Stimulated activated CD4-positive, alpha-beta T cell treated with anti-CD3 and anti-CD28 coated beads, Interleukin-15, amount 100 ng/mL, for 24 hours (primary cell): ENCODE measurements around the gene OR8G5.

Experiments
- DNase-seq: peaks from one replicate; pipeline ENCODE4 v3.0.0-alpha.2; 2020

Gene OR8G5

DNA sequence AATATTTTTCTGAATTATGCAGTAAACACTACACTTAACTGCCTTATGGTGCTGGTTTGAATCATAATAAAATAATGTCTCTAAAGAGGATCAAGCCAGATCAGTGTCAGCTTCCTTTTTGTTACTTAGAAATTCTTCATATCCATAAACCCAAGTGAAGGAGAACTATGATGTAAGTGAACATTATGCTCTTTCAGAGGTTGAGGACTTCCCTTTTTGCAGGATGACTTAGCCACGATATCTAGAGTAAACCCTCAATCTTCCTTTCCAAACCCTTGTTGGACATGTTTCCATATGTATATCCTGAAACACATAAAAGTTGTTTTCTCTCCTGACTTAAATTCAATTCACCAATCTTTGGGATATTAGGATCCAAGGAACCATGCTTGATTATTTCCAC, 38.5 kb downstream of the OR8G5 start:
- no peak for DNase-seq

DNA sequence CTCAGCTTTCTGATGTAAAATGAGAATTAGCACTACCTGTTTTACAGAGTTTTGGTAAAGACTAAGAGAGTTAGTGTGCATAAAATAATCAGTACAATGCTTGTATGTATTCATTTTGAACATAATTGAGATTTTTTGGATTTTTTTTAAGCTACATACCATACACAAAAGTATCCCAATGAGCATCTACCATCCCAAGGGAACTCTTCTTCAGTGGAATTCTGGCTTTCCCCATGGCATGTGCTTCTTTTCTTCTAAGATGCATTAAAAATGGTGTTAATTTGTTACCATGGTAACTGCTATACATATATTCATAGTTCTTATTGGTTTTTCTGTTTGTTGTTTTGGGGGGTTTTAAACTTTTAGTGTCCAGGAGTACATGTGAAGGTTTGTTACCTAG, 39.8 kb downstream of the OR8G5 start:
- no peak for DNase-seq

DNA sequence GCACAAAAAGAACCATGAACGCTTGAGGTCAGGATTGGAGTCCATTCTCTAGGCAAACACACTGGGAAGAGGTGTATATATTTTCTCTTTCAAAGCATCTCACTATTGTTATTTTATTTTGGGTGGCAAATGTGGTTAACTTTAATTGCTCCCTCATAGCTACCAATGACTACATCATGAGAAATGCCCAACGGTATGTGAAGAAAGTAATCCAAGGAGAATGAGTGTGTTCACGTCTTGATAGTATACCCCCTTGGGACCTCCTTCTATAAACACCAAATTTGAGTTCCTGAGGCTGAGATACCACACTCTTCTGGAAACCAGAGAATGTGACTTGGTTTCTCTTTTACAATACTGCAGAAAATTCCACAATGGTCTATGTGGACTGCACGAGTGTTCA, 41.7 kb downstream of the OR8G5 start:
- no peak for DNase-seq

DNA sequence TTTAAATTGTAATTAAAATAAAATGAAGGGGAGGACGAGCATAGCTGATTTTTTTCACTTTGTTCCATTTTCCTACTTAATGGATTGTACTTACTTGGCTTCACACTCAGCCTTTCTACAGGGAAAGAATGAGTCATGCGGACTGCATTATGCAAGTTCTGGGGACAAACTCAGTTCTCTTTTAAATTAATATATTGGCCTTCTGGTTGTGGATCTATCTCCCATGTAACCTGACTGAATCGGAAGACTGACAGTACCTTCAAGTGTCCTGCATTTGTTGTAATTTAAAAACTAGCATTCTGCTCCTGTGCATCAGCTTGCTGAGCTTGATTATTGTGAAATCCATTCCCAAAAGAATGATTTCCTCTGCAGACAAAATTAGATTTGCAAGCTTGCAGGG, 45.4 kb downstream of the OR8G5 start:
- DNase-seq: no peak

DNA sequence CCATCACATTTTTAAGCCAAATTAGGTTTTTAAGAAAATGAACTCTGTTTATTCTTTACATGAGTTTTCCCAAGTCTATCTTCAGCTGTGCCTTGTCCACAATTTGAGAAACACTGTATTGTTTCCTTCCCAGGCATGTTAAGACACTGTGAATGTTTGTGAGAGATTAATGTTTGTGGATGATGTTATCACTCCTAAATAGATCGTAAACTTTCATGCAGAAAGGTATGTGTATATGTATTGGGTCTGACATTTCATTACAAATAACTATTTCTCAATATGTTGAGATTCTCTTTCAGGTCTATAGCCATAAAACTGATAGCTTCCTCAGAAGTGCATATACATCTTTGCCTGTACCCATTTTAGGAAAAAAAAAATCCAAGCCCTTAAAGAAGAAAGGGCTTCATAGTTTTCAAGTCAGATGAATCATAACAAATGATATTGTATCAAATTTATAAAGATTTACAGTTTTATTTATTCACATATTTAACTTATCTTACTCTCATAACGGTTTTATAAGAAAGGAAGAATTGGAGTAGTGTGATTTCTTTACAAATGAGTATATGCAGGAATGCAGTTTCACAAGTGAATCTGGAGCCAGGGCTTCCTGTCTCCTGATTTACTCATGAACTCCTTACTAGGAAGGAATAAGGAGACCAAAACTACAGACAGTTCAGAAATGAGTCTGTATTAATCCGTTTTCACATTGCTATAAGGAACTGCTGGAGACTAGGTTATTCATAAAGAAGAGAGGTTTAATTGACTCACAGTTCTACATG, 46.4 kb downstream of the OR8G5 start:
- no peak for DNase-seq

DNA sequence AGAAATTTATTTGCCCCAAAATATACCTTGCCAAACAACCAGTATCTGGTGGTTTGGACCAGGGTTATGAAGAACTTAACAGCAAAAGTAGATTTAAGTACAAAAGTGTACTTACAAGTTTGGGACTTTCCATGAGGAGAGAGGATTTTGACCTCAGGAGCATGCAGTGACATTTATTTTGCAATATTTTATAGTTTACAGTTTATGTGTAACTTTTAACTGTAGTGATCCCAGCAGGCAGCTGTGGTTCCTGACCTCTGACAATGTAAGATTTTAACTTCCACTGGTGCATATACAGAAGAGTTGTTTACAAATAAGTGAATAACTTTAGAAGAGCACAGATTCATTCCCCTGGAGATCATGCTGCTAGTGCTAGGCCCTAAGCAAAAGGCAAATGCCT, 50.9 kb downstream of the OR8G5 start:
- no peak for DNase-seq

DNA sequence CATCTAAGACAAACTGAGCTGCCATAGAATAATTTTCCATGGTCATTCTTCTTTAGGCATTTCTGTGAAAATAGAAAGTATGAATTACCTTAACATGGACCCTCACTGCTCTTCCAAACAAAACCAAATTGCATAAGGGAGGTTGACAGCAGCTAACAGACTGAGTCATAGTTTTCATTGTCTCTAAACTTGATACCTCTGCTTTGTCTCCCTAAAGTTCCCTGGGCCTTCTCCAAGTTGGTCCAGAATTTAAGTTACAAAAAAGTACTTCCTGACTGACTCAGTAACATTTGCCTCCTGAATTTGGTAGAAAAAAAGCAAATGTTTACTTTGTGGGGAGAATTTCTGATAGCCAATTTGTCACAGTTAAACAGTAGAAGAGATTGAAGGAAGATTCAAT, 54.5 kb downstream of the OR8G5 start:
- no peak for DNase-seq

DNA sequence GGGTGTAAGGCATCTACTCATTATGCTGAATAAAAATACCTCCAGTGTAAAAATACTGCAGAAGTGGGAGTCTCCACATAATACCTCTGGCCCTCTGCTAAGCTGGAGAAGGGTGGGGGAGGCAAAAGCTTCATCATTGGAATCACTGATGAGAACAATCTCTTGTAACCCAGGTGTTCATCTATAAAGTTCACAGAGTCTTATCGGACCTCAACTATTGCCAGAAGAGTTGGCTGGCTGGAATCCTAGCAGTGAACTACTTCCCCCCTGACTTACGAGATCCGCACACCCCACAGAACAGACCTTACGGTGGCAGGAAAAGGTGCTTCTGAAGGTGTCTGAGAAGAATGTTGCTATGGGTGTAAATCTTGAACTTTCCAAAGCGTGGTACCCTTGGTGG, 55.1 kb downstream of the OR8G5 start:
- no peak for DNase-seq

DNA sequence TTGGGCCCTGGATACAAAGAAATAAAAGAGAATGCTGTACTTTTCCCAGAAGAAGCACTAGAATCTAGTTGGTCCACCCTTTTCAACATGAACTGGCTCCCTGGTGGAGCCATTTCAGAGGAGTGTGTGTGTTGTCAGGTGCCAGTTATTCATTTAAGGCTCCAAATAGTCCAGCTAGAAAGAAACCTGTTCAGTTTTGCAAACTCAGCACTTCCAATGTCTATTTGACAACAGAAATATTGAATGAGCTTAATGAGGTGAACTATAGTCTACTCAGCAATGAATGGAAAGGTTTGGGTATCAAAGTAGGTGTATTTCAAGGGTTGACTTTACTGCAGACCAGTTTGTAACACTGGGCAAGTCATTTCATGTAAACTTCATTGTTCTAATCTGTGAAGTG, 55.5 kb downstream of the OR8G5 start:
- DNase-seq: no peak

DNA sequence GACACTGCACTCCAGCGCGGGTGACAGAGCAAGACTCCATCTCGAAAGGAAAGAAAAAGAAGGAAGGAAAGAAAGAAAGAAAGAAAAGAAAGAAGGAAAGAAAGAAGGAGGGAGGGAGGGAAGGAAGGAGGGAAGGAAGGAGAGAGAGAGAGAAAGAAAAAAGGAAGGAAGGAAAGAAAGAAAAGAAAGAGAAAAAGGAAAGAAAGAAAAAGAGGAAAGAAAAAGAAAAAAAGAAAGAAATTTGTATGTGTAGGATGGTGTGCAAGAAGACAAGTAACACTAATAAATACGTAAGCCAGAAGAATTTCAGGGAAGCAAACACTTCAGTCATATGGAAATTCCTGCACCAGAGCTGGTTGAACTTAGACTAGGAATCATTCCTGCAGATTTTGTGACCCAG, 57.0 kb downstream of the OR8G5 start:
- no peak for DNase-seq

DNA sequence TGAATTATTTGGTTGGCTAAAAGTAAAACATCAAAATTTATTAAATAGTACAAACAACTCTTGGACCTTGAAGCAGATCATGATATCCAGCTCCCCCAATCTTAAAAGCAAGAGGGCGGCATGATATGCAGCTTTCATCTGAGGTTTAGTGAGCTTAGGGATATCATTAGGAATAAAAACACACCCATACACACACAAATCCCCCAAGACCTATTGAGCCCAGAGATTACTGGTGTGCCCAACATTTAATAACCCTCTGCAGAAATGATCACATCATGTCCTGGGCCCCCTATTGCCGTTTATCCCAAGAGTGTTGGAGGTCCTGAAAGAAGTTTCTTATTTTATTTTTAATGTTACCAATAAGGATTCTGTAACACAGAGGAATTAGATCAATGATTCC, 57.7 kb downstream of the OR8G5 start, which contains the start of gene OR8D1:
Gene OR8D1 (minus strand): TSS at position 101 of the 400 bp plus-strand sequence. CDS start 3,183 bp downstream, outside the sequence.
- DNase-seq: no peak

DNA sequence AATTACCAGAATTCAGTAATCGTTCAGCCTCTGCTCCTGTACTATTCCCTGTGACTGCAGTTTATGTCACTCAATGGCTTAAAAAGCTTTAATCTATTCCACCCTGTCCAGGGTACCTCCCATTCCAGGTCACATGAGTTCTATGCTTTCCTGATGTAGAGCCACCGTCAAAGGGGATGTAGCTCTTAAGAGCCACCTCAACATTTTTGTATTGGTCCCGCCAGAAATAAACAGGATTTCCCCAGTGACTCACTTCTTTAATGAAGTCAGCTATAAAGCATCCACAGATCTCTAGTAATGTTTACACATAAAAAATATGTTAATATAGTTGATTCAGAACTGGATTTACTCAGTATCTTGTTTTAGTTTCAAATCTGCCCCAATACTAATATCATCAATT, 58.9 kb downstream of the OR8G5 start:
- no peak for DNase-seq
